ENCODE measurements around the gene USP32. TPM values are rescaled to one million over a fixed set of nuclear protein-coding genes. Genes with fewer than 3 reads are reported as not detected.

The USP32 gene
- total RNA-seq, 4 donors from 2014 or later = 65.1 to 80.1 (median 77.2) TPM

DNA sequence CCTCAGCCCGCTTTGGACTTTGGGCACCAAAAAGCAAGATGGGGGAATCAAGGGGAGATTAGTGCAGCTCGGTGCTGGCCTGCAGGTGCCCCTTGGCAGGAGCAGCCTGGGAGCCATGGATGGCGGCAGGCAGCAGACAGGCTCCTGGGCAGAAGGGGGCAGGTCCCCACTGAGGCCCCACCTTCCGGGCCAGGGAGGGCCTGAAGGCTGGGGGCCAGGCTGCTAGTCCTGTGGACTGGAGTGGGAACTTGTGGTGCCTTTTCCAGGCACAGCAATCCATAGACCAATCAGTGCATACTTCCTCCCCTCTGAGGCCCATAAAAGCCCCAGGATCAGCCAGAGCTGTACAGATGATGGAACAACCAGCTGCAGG lies 64.0 kb downstream of the USP32 start:
- TF ChIP-seq, protein P1, sequence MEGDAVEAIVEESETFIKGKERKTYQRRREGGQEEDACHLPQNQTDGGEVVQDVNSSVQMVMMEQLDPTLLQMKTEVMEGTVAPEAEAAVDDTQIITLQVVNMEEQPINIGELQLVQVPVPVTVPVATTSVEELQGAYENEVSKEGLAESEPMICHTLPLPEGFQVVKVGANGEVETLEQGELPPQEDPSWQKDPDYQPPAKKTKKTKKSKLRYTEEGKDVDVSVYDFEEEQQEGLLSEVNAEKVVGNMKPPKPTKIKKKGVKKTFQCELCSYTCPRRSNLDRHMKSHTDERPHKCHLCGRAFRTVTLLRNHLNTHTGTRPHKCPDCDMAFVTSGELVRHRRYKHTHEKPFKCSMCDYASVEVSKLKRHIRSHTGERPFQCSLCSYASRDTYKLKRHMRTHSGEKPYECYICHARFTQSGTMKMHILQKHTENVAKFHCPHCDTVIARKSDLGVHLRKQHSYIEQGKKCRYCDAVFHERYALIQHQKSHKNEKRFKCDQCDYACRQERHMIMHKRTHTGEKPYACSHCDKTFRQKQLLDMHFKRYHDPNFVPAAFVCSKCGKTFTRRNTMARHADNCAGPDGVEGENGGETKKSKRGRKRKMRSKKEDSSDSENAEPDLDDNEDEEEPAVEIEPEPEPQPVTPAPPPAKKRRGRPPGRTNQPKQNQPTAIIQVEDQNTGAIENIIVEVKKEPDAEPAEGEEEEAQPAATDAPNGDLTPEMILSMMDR (IDR thresholded peaks at IDR 0.05; ENCODE audit: low read depth) = no peak

GRCh38 chr17:60327134-60327900 lies 64.6 kb downstream of the USP32 start:
- TF ChIP-seq, protein P1 (IDR thresholded peaks at IDR 0.05; ENCODE audit: low read depth) = no peak

- TF ChIP-seq, protein P1 (IDR thresholded peaks at IDR 0.05; ENCODE audit: low read depth) = no peak
These were observed 65.2 kb downstream of the USP32 start for GRCh38 chr17:60326702-60327101.

DNA sequence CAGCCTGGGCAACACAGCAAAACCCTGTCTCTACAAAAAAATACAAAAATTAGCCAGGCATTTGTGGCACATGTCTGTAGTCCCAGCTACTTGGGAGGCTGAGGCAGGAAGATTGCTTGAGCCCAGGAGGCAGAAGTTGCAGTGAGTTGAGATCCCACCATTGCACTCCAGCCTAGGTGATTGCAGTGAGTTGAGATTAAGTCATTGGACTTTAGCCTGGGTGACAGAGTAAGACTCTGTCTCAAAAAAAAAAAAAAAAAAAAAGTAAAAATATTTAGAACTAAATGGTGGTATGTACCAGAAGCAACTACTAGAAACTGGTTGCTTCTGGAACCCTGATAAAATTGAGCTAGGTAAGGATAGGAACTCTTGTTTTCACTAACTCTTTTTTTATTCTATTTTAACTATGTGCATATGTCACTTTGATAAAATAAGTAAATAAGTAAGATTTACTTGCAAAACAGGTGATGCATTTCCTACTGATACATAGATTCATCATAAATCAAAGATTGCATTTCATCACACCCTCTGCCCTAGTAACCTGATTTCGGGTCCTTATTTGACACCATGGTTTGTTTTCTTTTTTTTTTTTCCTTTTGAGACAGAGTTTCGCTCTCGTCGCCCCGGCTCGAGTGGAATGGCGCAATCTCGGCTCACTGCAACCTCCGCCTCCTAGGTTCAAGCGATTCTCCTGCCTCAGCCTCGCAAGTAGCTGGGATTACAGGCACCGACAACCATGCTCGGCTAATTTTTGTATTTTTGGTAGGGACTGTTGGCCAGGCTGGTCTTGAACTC lies 66.0 kb downstream of the USP32 start:
- TF ChIP-seq, protein P1 (IDR thresholded peaks at IDR 0.05; ENCODE audit: low read depth) = no peak

- TF ChIP-seq, protein P1 (IDR thresholded peaks at IDR 0.05; ENCODE audit: low read depth) = no peak
These were observed 68.2 kb downstream of the USP32 start for GRCh38 chr17:60323754-60324153.

- TF ChIP-seq, protein P1 (IDR thresholded peaks at IDR 0.05; ENCODE audit: low read depth) = no peak
These were observed 69.9 kb downstream of the USP32 start for GRCh38 chr17:60322056-60322387.

- TF ChIP-seq, protein P1 (IDR thresholded peaks at IDR 0.05; ENCODE audit: low read depth) = no peak
These were observed 70.4 kb downstream of the USP32 start for GRCh38 chr17:60321336-60322055.
